Measurements from ENCODE around the gene CTSG. TPM values are rescaled to one million over a fixed set of nuclear protein-coding genes. Genes with fewer than 3 reads are reported as not detected.
A peak's percentile ranks its signal among the peaks of the same experiment; 100 is the strongest.
"Not testable (repeated sequence)": the region's sequence is repeated elsewhere in the genome, so short reads cannot be mapped to it uniquely, and the experiment has no call there.

CTSG gene
- total RNA-seq, 1 donor from 2014 or later: not detected

GRCh38 chr14:24565766-24566165 is 10.3 kb downstream of the CTSG start:
- H3K4me3 ChIP-seq (ENCODE audit: low read depth, low read length): no peak overlapping the region
- no peak for TF ChIP-seq CTCF (IDR thresholded peaks at IDR 0.05; ENCODE audit: insufficient read depth, low read length, severe bottlenecking)
- DNase-seq (ENCODE audit: low read depth) (no peak), FAIRE-seq (no peak)
- H3K27me3 ChIP-seq (ENCODE audit: control insufficient read depth, insufficient read depth, low read length): no peaks in the 10 kb centered on the region
- H3K36me3 ChIP-seq (ENCODE audit: control insufficient read depth, insufficient read depth, low read length): no peaks in the 10 kb centered on the region

GRCh38 chr14:24563505-24563904 is 12.5 kb downstream of the CTSG start:
- TF ChIP-seq CTCF (IDR thresholded peaks at IDR 0.05; ENCODE audit: insufficient read depth, low read length, severe bottlenecking): no peak
- H3K4me3 ChIP-seq (ENCODE audit: low read depth, low read length): no peak overlapping the region
- no peaks in the 10 kb centered on the region for H3K36me3 ChIP-seq (ENCODE audit: control insufficient read depth, insufficient read depth, low read length)
- FAIRE-seq (no peak), DNase-seq (ENCODE audit: low read depth) (no peak)
- no peaks in the 10 kb centered on the region for H3K27me3 ChIP-seq (ENCODE audit: control insufficient read depth, insufficient read depth, low read length)

GRCh38 chr14:24556756-24557155 is 19.3 kb downstream of the CTSG start:
- DNase-seq (ENCODE audit: low read depth) (peak; percentile 86), FAIRE-seq (no peak)
- no peak for TF ChIP-seq CTCF (IDR thresholded peaks at IDR 0.05; ENCODE audit: insufficient read depth, low read length, severe bottlenecking)

GRCh38 chr14:24549064-24549463 is 27.0 kb downstream of the CTSG start:
- FAIRE-seq; H3K4me3 ChIP-seq (ENCODE audit: low read depth, low read length); H3K36me3 ChIP-seq (ENCODE audit: control insufficient read depth, insufficient read depth, low read length); H3K27me3 ChIP-seq (ENCODE audit: control insufficient read depth, insufficient read depth, low read length); DNase-seq (ENCODE audit: low read depth): not testable (repeated sequence)

More at GRCh38 chr14:24556756-24557155, 19.3 kb downstream of the CTSG start:
- Histone ChIP-seq H3K4me3 (ENCODE audit: low read depth, low read length) (no peak overlapping the region), H3K36me3 (ENCODE audit: control insufficient read depth, insufficient read depth, low read length) (no peaks in the 10 kb centered on the region), H3K27me3 (ENCODE audit: control insufficient read depth, insufficient read depth, low read length) (no peaks in the 10 kb centered on the region)

GRCh38 chr14:24542346-24542936 is 33.6 kb downstream of the CTSG start:
- no peak for TF ChIP-seq CTCF (IDR thresholded peaks at IDR 0.05; ENCODE audit: insufficient read depth, low read length, severe bottlenecking)
- H3K4me3 ChIP-seq (ENCODE audit: low read depth, low read length): no peak overlapping the region

GRCh38 chr14:24535737-24536136 is 40.3 kb downstream of the CTSG start:
- Histone ChIP-seq H3K4me3 (ENCODE audit: low read depth, low read length) (no peak overlapping the region), H3K36me3 (ENCODE audit: control insufficient read depth, insufficient read depth, low read length) (no peaks in the 10 kb centered on the region), H3K27me3 (ENCODE audit: control insufficient read depth, insufficient read depth, low read length) (no peaks in the 10 kb centered on the region)
- FAIRE-seq (no peak), DNase-seq (ENCODE audit: low read depth) (peak; percentile 17)
- TF ChIP-seq CTCF (IDR thresholded peaks at IDR 0.05; ENCODE audit: insufficient read depth, low read length, severe bottlenecking): no peak

More at GRCh38 chr14:24542346-24542936, 33.6 kb downstream of the CTSG start:
- Histone ChIP-seq H3K27me3 (ENCODE audit: control insufficient read depth, insufficient read depth, low read length) (no peaks in the 10 kb centered on the region), H3K36me3 (ENCODE audit: control insufficient read depth, insufficient read depth, low read length) (no peaks in the 10 kb centered on the region)
- FAIRE-seq (peak; percentile 32), DNase-seq (ENCODE audit: low read depth) (peak; percentile 99)
